Suppressor macrophage (primary cell): ENCODE data around the gene OPTC.
A peak's percentile ranks its signal among the peaks of the same experiment; 100 is the strongest.

Experiments
- DNase-seq, 4 experiments: peaks; one replicate each; pipeline ENCODE4 v3.0.0-alpha.2; 2020 to 2022

The OPTC gene

DNA sequence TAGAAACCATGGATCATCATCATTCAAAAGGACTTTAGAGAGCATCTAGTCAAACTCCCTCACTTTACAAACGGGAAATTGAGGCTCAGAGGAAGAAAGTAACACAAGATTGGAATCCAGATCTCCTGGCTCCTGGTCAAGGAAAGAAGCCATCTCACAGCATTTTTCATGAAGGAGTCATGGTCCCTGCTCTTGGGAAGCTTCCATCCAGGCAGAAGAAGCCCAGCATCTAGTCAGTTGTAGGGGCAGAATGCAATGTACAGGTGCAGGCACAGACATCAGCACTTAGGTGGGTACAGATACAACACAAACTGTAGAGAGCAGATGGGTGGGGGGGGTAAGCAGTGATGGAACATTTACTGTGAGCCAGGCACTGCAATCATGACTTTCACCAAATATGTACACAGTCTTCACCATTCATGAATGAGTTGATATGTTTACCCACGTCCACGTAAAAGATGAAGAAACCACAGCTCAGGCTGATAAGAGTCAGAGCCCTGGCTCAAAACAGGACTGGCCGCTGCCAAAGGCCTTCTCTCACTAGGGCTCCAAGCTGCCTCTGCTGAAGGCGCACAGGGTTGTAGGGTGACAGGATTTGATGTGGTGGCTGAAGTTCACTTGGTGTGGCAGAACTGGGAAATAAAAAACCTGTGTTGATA is 44.0 kb downstream of the OPTC start:
- DNase-seq, result no peak

- DNase-seq, result no peak
Observed at GRCh38 chr1:203538726-203539125, 44.8 kb downstream of the OPTC start.

- DNase-seq, result no peak
Observed at GRCh38 chr1:203539831-203540546, 46.0 kb downstream of the OPTC start.

DNA sequence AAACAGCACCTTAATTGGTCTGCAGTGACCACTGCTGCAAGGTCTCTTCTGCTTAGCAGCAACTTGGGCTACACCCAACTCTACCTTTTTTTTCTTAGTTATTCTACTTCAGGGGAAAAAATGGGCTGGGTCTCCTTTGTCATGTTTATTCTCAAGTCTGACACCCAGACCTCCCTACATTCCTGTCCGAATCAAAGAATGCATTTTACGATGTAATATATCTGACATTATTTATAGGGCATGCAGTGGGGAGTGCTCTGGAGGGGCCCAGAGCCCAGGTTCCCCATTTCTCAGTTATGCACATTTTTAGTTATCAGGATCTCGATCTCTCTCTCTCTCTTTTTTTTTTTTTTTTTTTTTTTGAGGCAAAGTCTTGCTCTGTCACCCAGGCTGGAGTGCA is 50.5 kb downstream of the OPTC start:
- no peak for DNase-seq

DNA sequence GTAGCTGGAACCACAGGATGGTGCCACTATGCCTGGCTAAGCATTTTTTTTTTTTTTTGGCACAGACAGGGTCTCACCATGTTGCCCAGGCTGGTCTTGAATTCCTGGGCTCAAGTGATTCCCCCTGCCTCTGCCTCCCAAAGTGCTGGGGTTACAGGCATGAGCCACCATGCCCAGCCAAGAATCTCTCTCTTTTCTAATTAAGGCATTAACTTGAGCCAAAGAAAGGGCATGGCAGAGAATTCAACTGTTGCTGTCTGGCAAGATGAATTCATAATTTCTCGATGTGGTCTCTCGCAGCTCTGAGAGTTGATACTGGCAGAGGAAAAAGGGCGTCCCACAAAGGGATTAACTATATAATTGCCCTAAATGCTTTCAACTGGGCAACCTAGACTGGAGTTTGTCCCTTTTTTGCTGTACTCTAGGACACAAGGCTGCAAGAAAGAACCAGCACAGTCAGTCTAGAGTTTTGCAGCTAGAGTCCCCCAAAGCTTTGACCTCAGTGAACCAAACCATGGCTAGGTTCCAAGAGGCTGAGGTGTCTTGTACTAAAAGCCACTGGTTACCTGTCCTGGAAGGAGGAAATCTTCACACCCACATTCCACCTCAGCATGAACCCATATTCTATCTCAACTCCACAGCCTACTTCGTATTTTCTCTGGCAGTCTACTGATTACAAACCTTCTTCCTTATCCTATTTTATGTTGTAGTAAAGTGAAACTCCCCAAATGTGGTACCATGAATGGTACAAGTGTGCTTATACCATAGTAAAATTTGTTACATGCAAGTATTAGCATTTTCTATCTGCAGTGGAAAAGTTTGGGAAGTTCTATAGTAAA is 51.2 kb downstream of the OPTC start:
- no peak for DNase-seq

DNA sequence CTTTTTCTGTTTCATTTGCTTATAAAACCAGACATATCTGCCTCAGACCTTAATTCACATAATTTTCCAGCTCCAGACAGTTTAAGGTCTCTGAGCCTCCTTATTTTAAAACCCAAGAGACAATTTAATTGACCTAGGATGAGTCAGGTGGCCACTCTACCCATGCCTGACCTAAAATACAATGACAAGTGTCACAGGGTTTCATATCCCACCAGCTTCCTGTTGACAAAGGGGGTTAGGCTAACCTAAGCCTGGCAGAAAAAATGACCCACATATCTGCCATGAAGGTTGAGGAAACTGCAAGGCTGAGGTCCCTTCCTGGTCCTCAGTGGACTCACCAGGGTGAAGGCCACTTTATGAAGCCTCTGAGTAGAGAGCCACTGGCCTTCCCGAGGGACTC is 52.3 kb downstream of the OPTC start:
- DNase-seq, result no peak

GRCh38 chr1:203547147-203547546 is 53.2 kb downstream of the OPTC start:
- no peak for DNase-seq

GRCh38 chr1:203547771-203548421 is 53.9 kb downstream of the OPTC start:
- peak in 2 of 4 experiments; percentile 21 to 33 for DNase-seq

- DNase-seq, result no peak
Observed at GRCh38 chr1:203548892-203549291, 54.9 kb downstream of the OPTC start.

DNA sequence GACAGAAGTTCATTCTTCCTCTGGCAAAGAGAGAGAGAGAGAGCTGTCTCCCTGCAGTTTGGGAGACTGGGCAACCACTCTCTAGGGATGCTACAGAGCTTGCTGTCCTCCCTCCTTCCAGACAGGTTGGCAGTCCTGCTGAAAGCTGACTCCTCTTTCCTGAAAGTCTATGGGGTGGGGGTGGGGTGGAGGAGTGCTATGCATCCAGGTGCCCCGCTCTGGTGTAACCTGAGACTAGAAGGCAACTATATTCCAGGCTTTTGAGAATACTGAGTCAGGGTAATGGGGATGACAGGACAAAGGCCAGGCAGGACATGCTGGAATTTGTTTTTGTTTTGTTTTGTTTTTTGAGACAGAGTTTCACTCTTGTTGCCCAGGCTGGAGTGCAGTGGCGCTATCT is 55.4 kb downstream of the OPTC start:
- no peak for DNase-seq

DNA sequence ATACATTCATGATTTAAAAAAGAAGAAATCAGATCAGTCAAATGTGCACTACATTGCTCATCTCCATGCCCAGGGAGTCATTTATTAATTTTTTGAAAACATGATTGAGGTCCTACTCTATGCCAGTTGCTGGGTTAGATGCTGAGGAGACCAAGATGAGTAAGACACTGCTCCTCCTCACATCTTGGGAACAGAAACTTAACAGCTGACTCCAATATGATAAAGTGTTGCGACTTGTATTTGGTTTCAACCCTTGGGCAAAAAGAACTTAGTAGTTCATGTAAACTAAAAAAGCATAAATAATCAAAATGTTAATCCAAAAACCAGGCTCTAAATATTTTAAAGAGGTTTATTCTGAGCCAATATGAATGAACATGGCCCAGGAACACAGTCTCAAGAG is 56.9 kb downstream of the OPTC start:
- no peak for DNase-seq

DNA sequence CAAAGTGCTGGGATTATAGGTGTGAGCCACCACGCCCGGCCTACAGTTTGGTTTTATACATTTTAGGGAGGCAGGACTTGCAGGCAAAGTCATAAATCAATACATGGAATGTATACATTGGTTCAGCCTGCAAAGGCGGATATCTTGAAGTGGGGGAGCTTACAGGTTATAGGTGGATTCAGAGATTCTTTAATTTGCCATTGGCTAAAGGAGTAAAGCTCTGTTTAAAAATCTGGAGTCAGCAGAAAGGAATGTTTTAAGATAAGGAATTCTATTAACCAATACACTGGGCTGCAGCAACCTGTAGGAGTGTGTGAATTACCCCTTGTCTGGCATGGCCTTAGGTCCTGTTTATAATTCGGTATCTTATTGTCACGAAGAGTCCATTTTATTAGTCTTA is 57.6 kb downstream of the OPTC start:
- no peak for DNase-seq

DNA sequence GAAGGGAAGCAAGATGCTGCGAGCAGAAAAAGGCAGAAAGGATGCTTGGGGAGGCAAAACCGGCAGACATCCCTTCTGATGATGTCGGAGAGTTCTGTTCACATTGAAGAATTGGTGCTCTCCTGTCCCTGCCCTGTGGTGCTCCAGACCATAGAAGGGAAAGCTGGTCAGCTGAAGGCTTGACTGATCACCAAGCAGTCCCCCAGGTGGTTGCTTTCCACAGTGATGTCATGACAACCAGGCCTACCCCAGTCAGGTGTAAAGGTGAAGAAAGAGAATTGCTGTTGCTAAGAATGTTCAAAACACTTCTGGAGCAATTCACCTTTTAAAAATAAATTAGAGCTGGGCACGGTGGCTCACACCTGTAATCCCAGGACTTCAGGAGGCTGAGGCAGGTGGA is 59.5 kb downstream of the OPTC start:
- DNase-seq, result no peak

DNA sequence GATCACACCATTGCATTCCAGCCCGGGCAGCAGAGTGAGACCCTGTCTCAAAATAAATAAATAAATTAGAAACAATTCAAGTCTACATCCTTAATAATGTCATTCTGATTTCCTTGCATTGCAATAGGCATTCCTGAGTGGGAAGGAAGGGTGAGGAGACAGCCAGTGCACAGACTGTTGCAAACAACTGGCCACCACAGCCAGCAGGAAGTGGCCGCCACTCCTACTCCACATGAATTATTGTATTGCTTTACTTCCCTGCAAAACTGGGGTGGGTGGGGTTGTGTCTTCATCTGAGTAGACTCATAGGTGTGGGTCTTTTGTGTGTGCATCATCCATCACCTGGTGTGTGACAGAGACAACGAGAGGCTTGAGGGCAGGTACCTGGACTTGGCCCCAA is 60.1 kb downstream of the OPTC start:
- DNase-seq, result peak; percentile 31 to 74 (median 68)

GRCh38 chr1:203555076-203555475 is 61.1 kb downstream of the OPTC start:
- peak in 3 of 4 experiments; percentile 26 to 33 (median 33) for DNase-seq

GRCh38 chr1:203555511-203556046 is 61.6 kb downstream of the OPTC start:
- no peak for DNase-seq

- DNase-seq, result peak in 3 of 4 experiments; percentile 15 to 39 (median 24)
Observed at GRCh38 chr1:203556047-203556851, 62.3 kb downstream of the OPTC start.

GRCh38 chr1:203557390-203557789 is 63.4 kb downstream of the OPTC start:
- DNase-seq, result no peak

DNA sequence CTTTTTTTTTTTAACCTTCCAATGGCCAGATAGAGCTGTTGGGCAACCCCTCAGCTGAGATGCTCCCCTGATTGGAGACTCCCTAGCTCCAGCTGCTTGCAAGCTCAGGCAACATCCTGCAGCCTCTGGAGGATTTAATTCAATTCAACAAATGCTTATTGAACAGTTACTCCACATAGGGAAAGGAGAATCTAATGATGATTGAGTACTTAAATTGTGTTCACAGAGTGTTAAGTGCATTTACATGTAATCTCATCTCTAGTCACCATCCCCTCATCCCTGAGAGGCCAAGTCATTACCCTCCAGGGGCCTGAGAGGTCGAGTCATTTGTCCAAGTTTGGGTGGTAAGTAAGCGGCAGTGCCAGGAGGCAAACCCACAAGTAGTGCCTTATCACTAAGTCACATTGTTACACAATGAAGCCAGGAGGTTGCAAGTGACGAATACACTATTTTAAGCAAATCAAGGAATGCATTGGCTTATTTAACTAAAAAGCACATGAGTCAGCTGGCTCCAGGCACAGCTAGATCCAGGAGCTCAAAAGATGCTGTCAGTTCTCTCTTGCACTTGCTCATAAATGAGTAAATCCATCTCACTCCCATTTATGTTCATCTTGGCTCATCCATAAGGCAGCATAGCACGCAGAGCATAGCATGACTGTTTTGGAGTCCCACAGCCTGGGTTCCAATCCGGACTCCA is 64.3 kb downstream of the OPTC start:
- DNase-seq, result peak; percentile 38 to 74 (median 56)
